PC-3 (cell line): ENCODE measurements around the gene CEP192. TPM values are rescaled to one million over a fixed set of nuclear protein-coding genes. Genes with fewer than 3 reads are reported as not detected.

ENCODE experiments used
- ATAC-seq: fragments of 200-7000 bp; cut with Tn5 transposase; 2 replicates; pipeline ENCODE4 v1.9.1; 2020; ENCODE audit warnings: mild to moderate bottlenecking, moderate library complexity
- BruUV-seq: library from RNA; stranded (reverse); fragments of 400-500 nt; replicated peaks from 2 replicates; lab custom pipeline; 2021; lab: Mats Ljungman, UMichigan
- CTCF ChIA-PET: fragments of 300-600 bp; sonication (Branson Sonifier 250); formaldehyde crosslinking; loops from one replicate; lab custom pipeline; 2022; ENCODE audit warnings: antibody characterized with exemption; lab: Charles Lee
- POLR2A ChIA-PET: fragments of 300-600 bp; sonication (Branson Sonifier 250); formaldehyde crosslinking; loops from one replicate; lab custom pipeline; 2022; ENCODE audit warnings: antibody characterized with exemption; ENCODE audit not compliant: unreplicated experiment; lab: Charles Lee
- DNase-seq: peaks from one replicate; pipeline ENCODE4 v3.0.0-alpha.2; 2015
- H2AFZ ChIP-seq: fragments of 300-600 bp; sonication (generic); 2 replicates; pipeline ENCODE4 v1.6.0; 2016; ENCODE audit warnings: antibody characterized with exemption, low read length
- H3F3A ChIP-seq: fragments of 300-600 bp; sonication (generic); one replicate; pipeline ENCODE4 v1.6.0; 2017; ENCODE audit warnings: antibody characterized with exemption, low read length, control low read depth, mild to moderate bottlenecking; ENCODE audit not compliant: unreplicated experiment
- H3K27ac ChIP-seq: fragments of 300-600 bp; sonication (generic); 2 replicates; pipeline ENCODE4 v1.5.1; 2016; ENCODE audit warnings: mild to moderate bottlenecking, low read length
- H3K27me3 ChIP-seq: fragments of 300-600 bp; sonication (generic); 2 replicates; pipeline ENCODE4 v1.6.1; 2016; ENCODE audit warnings: low read length, mixed read lengths
- H3K36me3 ChIP-seq: fragments of 300-600 bp; sonication (generic); 2 replicates; pipeline ENCODE4 v1.6.1; 2016; ENCODE audit warnings: low read depth, mixed run types, low read length, mixed read lengths
- H3K4me1 ChIP-seq: fragments of 300-600 bp; sonication (generic); 2 replicates; pipeline ENCODE4 v1.5.1; 2016; ENCODE audit warnings: low read length; ENCODE audit not compliant: insufficient read depth
- H3K4me2 ChIP-seq: fragments of 300-600 bp; sonication (generic); 2 replicates; pipeline ENCODE4 v1.6.0; 2016; ENCODE audit warnings: low read length
- H3K4me3 ChIP-seq: fragments of 300-600 bp; sonication (generic); 2 replicates; pipeline ENCODE4 v1.5.1; 2016; ENCODE audit warnings: mild to moderate bottlenecking, low read length, mixed read lengths
- H3K79me2 ChIP-seq: fragments of 300-600 bp; sonication (generic); 2 replicates; pipeline ENCODE4 v1.6.1; 2017; ENCODE audit warnings: low read length, mixed read lengths
- H3K9ac ChIP-seq: fragments of 300-600 bp; sonication (generic); 2 replicates; pipeline ENCODE4 v1.6.0; 2016; ENCODE audit warnings: mild to moderate bottlenecking, low read length
- H3K9me2 ChIP-seq: fragments of 300-600 bp; sonication (generic); replicated peaks from 2 replicates; pipeline ENCODE4 v1.6.1; 2016; ENCODE audit warnings: mixed run types, low read length, mixed read lengths
- H3K9me3 ChIP-seq: fragments of 300-600 bp; sonication (generic); 2 replicates; pipeline ENCODE4 v1.6.1; 2016; ENCODE audit warnings: low read length, mixed read lengths
- H4K20me1 ChIP-seq: fragments of 300-600 bp; sonication (generic); 2 replicates; pipeline ENCODE4 v1.6.1; 2016; ENCODE audit warnings: low read length, mixed read lengths
- EZH2 ChIP-seq: fragments of 300-600 bp; sonication (generic); IDR thresholded peaks from one replicate; pipeline ENCODE4 v1.6.1; 2017; ENCODE audit warnings: antibody characterized with exemption, mild to moderate bottlenecking, low read length; ENCODE audit not compliant: unreplicated experiment
- EZH2phosphoT487 ChIP-seq: fragments of 300-600 bp; sonication (generic); IDR thresholded peaks from 2 replicates; pipeline ENCODE4 v1.6.1; 2018; ENCODE audit warnings: mild to moderate bottlenecking, antibody characterized with exemption, low read length, borderline replicate concordance
- intact Hi-C: fragments of 100-400 bp; cut with micrococcal nuclease; formaldehyde crosslinking; loops from 2 replicates; pipeline ENCODE4 v1.9.0; 2023
- total RNA-seq: library from RNA; depleted of rRNA; stranded (reverse); fragments of >200 nt; gene quantifications from 2 replicates; pipeline ENCODE4 v1.2.3, GENCODE V29; 2014
- TF ChIP-seq, protein P1 (sequence below): fragments of 300-600 bp; sonication (generic); conservative IDR thresholded peaks from 2 replicates; pipeline ENCODE4 v1.5.1; 2017; ENCODE audit warnings: antibody characterized with exemption, low read depth, mild to moderate bottlenecking, low read length

CEP192 gene
- total RNA-seq, 1 experiment from 2014 or later: 32.6 TPM

GRCh38 chr18:13105059-13105458, 113.9 kb downstream of the CEP192 start:
- Histone ChIP-seq H3K4me3 (no peak overlapping the region), H3K36me3 (peaks cover 77% of the 10 kb centered on the region), H3F3A (no peaks in the 10 kb centered on the region), H3K4me2 (no peak overlapping the region), H3K9me2 (no peaks in the 10 kb centered on the region), H3K79me2 (no peaks in the 10 kb centered on the region), H3K9ac (no peak overlapping the region), H4K20me1 (no peaks in the 10 kb centered on the region), H3K4me1 (no peaks in the 10 kb centered on the region), H3K27ac (no peak overlapping the region), H2AFZ (no peak overlapping the region), H3K27me3 (no peaks in the 10 kb centered on the region), H3K9me3 (no peaks in the 10 kb centered on the region)
- ChIA-PET CTCF (interaction anchor here (0.5 kb wide), 1 partner anchor 12 kb away, joined by 3 read pairs; no protein-coding TSS in a partner anchor), POLR2A (no interaction called here)
- DNase-seq: no peak
- intact Hi-C loops: no loop called here
- no TSS peak for BruUV-seq
- TF ChIP-seq, protein P1, sequence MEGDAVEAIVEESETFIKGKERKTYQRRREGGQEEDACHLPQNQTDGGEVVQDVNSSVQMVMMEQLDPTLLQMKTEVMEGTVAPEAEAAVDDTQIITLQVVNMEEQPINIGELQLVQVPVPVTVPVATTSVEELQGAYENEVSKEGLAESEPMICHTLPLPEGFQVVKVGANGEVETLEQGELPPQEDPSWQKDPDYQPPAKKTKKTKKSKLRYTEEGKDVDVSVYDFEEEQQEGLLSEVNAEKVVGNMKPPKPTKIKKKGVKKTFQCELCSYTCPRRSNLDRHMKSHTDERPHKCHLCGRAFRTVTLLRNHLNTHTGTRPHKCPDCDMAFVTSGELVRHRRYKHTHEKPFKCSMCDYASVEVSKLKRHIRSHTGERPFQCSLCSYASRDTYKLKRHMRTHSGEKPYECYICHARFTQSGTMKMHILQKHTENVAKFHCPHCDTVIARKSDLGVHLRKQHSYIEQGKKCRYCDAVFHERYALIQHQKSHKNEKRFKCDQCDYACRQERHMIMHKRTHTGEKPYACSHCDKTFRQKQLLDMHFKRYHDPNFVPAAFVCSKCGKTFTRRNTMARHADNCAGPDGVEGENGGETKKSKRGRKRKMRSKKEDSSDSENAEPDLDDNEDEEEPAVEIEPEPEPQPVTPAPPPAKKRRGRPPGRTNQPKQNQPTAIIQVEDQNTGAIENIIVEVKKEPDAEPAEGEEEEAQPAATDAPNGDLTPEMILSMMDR: no peak
- no peak for TF ChIP-seq EZH2
- no peak for TF ChIP-seq EZH2phosphoT487
- ATAC-seq: no peak

GRCh38 chr18:13107074-13107473, 115.9 kb downstream of the CEP192 start:
- H3K27me3 ChIP-seq: no peaks in the 10 kb centered on the region
- no peaks in the 10 kb centered on the region for H3F3A ChIP-seq
- H3K9ac ChIP-seq: no peak overlapping the region
- H3K27ac ChIP-seq: no peak overlapping the region
- intact Hi-C loops: no loop called here
- ATAC-seq (no peak), DNase-seq (no peak)
- H3K4me1 ChIP-seq: no peaks in the 10 kb centered on the region
- H3K36me3 ChIP-seq: peaks cover 63% of the 10 kb centered on the region
- H4K20me1 ChIP-seq: no peaks in the 10 kb centered on the region
- H2AFZ ChIP-seq: no peak overlapping the region
- H3K4me3 ChIP-seq: no peak overlapping the region
- BruUV-seq: no TSS peak
- ChIA-PET POLR2A (no interaction called here), CTCF (no interaction called here)
- H3K9me2 ChIP-seq: no peaks in the 10 kb centered on the region
- no peak for TF ChIP-seq EZH2phosphoT487
- TF ChIP-seq EZH2: no peak
- TF ChIP-seq, protein P1: no peak
- H3K79me2 ChIP-seq: no peaks in the 10 kb centered on the region
- no peaks in the 10 kb centered on the region for H3K9me3 ChIP-seq
- no peak overlapping the region for H3K4me2 ChIP-seq

GRCh38 chr18:13108330-13108729, 117.2 kb downstream of the CEP192 start:
- H3K4me1 ChIP-seq: no peaks in the 10 kb centered on the region
- no peak overlapping the region for H2AFZ ChIP-seq
- H4K20me1 ChIP-seq: no peaks in the 10 kb centered on the region
- H3K27me3 ChIP-seq: no peaks in the 10 kb centered on the region
- H3K36me3 ChIP-seq: peaks cover 62% of the 10 kb centered on the region
- no peaks in the 10 kb centered on the region for H3F3A ChIP-seq
- ATAC-seq (no peak), DNase-seq (no peak)
- ChIA-PET CTCF (no interaction called here), POLR2A (no interaction called here)
- H3K4me2 ChIP-seq: no peak overlapping the region
- TF ChIP-seq, protein P1: no peak
- no peak for TF ChIP-seq EZH2
- TF ChIP-seq EZH2phosphoT487: no peak
- no TSS peak for BruUV-seq
- no peak overlapping the region for H3K4me3 ChIP-seq
- intact Hi-C loops: no loop called here
- no peak overlapping the region for H3K9ac ChIP-seq
- no peaks in the 10 kb centered on the region for H3K9me3 ChIP-seq
- no peak overlapping the region for H3K27ac ChIP-seq
- H3K9me2 ChIP-seq: no peaks in the 10 kb centered on the region
- no peaks in the 10 kb centered on the region for H3K79me2 ChIP-seq
